ENCODE data around the gene GTF2E1. TPM values are rescaled to one million over a fixed set of nuclear protein-coding genes. Genes with fewer than 3 reads are reported as not detected.

Gene GTF2E1
- total and polyA plus RNA-seq, 10 of the 15 experiments (the other 5 are each of a cell fraction or from before 2014, with no cell fraction given): 9.2 to 24.9 (median 16.2) TPM

GRCh38 chr3:120710369-120710768 lies 32.2 kb upstream of the GTF2E1 start:
- Histone ChIP-seq H3K27ac (ENCODE audit: control insufficient read depth, insufficient read depth) (no peak overlapping the region), H2AFZ (ENCODE audit: control insufficient read depth, low read depth, low read length) (no peak overlapping the region), H3K79me2 (ENCODE audit: control insufficient read depth, insufficient read depth, low read length) (no peaks in the 10 kb centered on the region), H3K27me3 (replicated peaks in 1 of 2; ENCODE audit: control insufficient read depth in 2 of 2, insufficient read depth in 2 of 2, low read length in 1 of 2) (no peaks in the 10 kb centered on the region), H3K36me3 (ENCODE audit: control insufficient read depth in 2 of 2, insufficient read depth in 2 of 2, low read length in 1 of 2) (no peaks in the 10 kb centered on the region; a peak in 2 of 4 replicates), H3K4me3 (no peak overlapping the region), H4K20me1 (ENCODE audit: control insufficient read depth, insufficient read depth) (no peaks in the 10 kb centered on the region), H3K4me1 (ENCODE audit: control insufficient read depth, insufficient read depth, low read length) (no peaks in the 10 kb centered on the region), H3K4me2 (ENCODE audit: control insufficient read depth, insufficient read depth) (no peak overlapping the region), H3K9me3 (replicated peaks; ENCODE audit: control insufficient read depth, insufficient read depth, low read length) (no peaks in the 10 kb centered on the region), H3K9ac (ENCODE audit: control insufficient read depth, insufficient read depth, low read length) (no peak overlapping the region)
- SMC1A ChIA-PET (ENCODE audit: uncharacterized antibody, unreplicated experiment): interaction anchor here (1.0 to 1.3 kb wide), 2 partner anchors 11 to 84 kb away, joined by 3 to 4 read pairs; no protein-coding TSS in a partner anchor
- intact Hi-C loops (cut with micrococcal nuclease; ENCODE audit: unreplicated experiment) (no loop called here), in situ Hi-C loops (cut with MboI) (no loop called here)
- no peak for DNase-seq (ENCODE audit: low read depth, low spot score)
- no TSS peak for BruUV-seq (replicated peaks)
- no peak for FAIRE-seq
- CTCF ChIA-PET: interaction anchor here (0.6 to 1.1 kb wide), 2 partner anchors 11 to 1035 kb away, joined by 3 read pairs; no protein-coding TSS in a partner anchor
- ATAC-seq: no peak
- POLR2A ChIA-PET: no interaction called here
- RAD21 ChIA-PET (ENCODE audit: unreplicated experiment): no interaction called here
- 88% methylated on average over 1 of the region's 1 CpG for WGBS (ENCODE audit: insufficient coverage, insufficient replicate concordance, low lambda C conversion rate, missing lambda C conversion rate)
- TF ChIP-seq PML (IDR thresholded peaks at IDR 0.05; ENCODE audit: low read length) (no peak), SRF (IDR thresholded peaks at IDR 0.05; ENCODE audit: low read depth in 2 of 2, low read length in 2 of 2) (no peak), SMAD5 (IDR thresholded peaks at IDR 0.05; ENCODE audit: low read depth) (no peak), ZNF384 (IDR thresholded peaks at IDR 0.05; ENCODE audit: borderline replicate concordance, low read depth, low read length) (no peak), PRDM15 (CRISPR knock-in tag; IDR thresholded peaks at IDR 0.05) (no peak), MXI1 (IDR thresholded peaks at IDR 0.05; ENCODE audit: low read depth, low read length) (no peak), E2F8 (IDR thresholded peaks at IDR 0.05; ENCODE audit: low read depth, partially characterized antibody) (no peak), EP300 (IDR thresholded peaks at IDR 0.05; ENCODE audit: borderline replicate concordance in 1 of 2, control insufficient read depth in 1 of 2, low read depth in 2 of 2, low read length in 2 of 2) (no peak), MLLT1 (IDR thresholded peaks at IDR 0.05) (no peak), BCLAF1 (IDR thresholded peaks at IDR 0.05) (no peak), RUNX3 (IDR thresholded peaks at IDR 0.05; ENCODE audit: low read length) (no peak)
